Measurements from ENCODE around the gene ARMC12. TPM values are rescaled to one million over a fixed set of nuclear protein-coding genes. Genes with fewer than 3 reads are reported as not detected.
A peak's percentile ranks its signal among the peaks of the same experiment; 100 is the strongest.

The ARMC12 gene
- total RNA-seq, 1 donor from 2014 or later: 0.35 TPM

DNA sequence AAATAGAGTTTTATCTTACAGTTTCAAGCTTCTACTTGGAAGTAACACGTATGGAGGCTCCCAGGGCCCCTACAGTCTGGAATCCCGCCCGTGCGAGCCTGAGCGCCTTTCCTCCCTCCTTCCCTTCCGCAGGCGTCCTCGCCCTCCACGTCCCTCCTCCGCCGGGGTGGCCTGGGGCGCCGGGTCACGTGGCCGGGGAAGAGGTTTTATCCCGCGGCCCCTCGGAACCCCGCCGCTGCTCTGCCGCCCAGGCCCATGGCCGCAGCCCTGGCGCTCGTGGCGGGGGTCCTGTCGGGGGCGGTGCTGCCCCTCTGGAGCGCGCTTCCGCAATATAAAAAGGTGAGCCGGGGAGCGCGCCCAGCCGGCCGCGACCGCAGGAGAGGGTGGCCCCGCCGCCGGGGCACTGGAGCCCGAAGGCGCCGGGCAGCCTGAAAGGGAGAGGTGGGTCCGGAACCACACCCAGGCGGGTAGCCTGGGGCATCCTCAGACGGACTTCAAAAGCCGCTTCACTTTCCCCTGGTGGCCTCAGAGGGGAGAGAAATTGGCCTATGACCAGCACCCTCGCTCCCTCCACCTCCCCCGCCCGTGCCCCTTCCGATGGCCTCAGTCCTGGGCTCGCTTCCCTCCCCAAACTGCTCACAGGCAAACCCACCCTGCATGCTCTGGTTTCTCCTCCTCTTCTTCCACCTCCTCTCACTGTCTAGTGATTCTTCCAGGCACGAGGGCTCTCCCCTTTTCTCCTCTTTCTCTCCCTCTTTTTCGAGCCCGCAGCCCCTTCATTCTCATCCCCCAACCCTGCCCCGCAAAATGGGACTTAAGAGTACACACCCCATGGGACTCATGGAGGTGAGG lies 39.8 kb downstream of the ARMC12 start, which contains the start of gene CLPSL2:
TSS of gene CLPSL2 (plus strand) at position 235 of the 852 bp plus-strand sequence. CDS start at position 256, 21 bp downstream.
- DNase-seq (ENCODE audit: low read depth): no peak

DNA sequence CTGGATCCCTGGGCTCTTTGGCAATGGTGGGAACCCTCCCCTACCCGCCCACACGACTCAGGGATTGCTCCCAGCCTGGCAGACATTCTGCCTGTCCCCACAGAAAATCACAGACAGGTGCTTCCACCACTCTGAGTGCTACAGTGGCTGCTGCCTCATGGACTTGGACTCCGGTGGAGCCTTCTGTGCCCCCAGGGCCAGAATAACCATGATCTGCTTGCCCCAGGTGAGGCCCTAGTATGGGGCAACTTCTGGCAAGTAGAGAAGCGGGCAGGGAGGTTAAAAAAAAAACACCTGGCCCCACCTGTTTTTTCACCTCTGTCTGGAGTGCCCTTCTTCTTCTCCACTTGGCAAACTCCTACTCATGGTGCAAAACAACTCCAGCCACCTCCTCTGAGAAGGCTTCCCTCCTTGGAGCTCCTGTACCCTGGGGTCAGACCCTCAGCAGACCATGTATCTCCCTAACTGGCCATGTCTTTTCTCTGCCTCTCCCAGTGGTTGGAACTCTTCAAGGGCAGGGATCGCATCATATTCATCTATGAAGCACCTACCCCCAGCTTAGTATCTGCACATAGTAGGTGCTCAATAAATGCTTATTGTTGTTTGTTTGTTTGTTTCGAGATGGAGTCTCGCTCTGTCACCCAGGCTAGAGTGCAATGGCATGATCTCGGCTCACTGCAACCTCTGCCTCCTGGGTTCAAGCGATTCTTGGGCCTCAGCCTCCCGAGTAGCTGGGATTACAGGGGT lies 40.7 kb downstream of the ARMC12 start:
- DNase-seq (ENCODE audit: low read depth): no peak

DNA sequence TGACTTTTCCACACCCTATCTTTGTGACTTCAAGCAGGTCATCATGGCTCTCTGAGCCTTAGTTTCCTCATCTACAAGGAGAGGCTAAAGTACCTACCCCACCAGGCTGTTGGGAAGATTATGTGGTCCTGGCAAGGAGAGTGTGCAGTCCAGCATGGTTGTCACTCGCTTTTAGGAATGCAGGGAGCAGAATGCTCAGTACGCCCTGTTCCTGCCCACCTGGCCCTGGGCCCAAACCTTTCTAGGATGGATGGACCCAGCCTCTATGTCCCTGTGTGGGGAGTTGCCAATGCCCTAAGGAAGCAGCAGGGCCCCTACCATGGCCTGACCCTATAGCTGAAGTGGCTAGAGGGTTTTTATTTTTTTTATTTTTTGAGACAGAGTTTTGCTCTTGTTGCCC lies 41.6 kb downstream of the ARMC12 start:
- DNase-seq (ENCODE audit: low read depth): no peak

DNA sequence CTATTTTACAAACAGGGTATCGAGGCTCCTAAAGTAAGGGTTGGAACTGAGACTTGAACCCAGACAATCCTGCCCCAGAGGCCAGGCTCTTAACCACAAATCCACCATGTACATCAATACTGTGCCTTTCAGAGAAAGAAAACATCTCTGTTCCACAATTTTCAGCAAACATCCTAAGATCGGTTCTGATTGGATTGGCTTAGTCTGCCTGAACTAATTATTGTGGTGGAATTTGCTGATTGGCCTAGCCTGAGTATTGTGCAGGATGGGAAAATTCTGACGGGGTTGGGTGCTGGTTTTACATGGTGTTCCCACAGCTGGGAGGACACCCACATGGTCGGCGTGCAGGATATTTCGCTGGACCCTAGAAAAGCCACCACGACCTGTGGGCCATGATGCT lies 43.9 kb downstream of the ARMC12 start, which contains the start of gene CLPSL1:
TSS of gene CLPSL1 (plus strand) at position 301 of the 400 bp plus-strand sequence. CDS start at position 393, 92 bp downstream.
- no peak for DNase-seq (ENCODE audit: low read depth)

DNA sequence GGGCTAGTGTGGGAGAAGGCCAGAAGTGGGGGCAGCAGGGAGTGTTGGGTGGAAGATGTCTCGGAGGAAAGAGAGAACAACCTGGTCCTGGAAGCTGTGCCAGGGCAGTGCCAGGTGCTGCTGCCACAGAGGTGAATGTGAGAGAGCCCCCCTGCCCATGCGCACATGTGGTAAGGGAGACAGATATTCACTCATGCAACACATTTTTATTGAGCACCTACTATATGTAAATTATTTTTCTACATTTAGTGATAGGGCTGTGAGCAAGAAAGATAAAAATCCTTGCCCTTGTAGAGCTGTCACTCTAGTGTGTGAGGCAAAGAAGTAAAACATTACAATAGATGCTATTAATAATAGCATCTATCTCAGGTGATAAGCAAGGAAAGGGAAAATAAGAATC lies 44.5 kb downstream of the ARMC12 start:
- DNase-seq (ENCODE audit: low read depth): no peak

DNA sequence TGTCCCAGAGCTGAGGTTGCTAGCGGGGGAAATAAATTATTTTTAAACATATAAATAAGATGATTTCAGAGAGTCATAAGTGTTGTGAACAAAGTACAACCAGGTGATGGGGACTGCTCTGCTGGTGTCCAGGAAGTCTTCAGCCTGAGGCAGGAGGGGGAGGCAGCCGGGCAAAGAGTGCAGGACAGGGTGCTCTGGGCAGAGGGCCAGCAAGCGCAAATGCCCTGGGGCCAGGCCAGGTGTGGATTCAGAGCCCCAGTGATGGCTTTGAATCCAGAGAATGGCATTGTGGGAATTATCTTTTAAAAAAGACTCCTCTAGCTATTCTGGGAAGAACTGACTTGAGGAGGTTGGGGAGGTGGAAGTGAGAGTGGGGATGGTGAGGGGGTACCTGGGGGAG lies 45.6 kb downstream of the ARMC12 start:
- DNase-seq (ENCODE audit: low read depth): peak; percentile 20

DNA sequence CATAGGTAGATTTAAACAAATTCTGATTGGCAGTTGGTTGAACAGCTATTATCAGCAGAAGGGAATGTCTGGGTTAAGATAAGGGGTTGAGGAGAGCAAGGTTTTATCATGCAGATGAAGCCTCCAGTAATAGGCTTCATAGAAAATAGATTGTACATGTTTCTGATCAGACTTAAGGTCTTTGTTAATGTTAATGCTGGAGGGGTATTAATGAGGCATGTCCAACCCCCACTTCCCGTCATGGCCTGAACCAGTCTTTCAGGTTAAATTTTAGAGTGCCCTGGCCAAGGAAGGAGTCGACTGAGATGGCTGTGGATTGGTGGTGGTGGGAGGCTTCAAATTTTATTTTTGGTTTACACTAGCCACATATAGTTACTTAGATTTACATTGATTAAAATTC lies 47.4 kb downstream of the ARMC12 start:
- no peak for DNase-seq (ENCODE audit: low read depth)

DNA sequence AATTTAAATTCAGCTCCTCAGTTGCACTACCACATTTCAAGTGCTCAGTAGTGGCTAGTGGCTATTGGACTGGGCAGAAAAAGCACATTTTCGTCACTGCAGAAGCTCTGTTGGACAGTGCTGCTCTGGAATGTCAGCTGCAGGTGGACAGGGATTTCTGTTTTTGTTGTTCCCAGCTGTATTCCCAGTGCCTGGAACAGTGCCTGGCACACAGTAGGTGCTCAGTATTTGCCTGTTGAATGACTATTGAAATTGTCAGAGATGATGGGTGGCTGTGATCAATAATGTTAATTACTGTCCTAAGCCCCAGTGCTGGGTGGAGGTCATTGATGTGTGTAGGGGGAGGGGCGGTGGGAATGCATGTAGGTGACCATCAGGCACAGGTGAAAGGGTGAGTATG lies 49.4 kb downstream of the ARMC12 start:
- DNase-seq (ENCODE audit: low read depth): no peak

DNA sequence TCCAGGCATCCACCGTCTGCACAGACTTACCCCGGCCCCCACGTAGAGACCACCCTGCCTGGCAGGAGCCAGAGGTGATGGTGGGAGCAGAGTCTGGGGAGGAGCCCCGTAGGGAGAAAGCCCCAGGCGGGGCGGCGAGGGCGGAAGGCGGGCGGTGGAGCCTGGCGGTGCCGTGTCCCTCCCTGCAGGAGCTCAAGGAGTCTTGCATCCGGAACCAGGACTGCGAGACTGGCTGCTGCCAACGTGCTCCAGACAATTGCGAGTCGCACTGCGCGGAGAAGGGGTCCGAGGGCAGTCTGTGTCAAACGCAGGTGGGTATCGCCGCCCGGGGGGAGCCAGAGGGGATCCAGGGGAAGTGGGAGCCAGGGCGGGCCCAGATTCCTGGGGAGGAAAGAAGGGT lies 50.0 kb downstream of the ARMC12 start:
- no peak for DNase-seq (ENCODE audit: low read depth)

DNA sequence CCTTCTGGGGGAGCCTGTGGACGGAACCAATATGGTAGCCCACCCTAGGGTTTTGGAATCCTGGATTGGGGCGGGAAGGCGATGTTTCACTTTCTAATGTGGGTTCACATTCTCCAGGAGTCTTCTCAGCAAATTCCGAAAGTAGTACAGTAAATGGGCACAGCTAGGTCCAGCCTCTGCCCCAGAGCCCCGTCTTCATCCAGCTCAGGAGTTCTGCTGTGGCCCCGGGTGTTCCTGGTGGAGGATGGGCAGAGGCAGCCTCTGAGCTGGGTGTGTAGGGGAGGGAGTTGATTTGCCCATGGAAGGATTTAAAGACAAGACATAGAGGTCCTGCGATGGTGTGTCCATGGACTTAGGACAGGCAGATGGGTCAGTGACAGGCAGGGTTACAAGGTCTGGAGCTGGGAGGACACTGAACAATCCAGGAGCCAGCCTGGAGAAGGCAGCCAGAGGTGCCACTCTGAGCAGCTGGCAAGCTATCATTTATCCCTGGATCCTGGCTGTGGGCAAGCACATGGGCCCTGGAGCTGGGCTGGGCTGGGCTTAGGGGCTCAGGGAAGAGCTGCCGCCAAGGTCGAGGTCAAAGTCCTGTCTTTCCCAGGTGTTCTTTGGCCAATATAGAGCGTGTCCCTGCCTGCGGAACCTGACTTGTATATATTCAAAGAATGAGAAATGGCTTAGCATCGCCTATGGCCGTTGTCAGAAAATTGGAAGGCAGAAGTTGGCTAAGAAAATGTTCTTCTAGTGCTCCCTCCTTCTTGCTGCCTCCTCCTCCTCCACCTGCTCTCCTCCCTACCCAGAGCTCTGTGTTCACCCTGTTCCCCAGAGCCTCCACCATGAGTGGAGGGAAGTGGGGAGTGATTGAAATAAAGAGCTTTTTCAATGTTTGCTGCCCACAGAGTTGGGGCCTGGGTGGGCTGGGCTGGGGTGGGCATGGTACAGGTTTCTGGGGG lies 50.7 kb downstream of the ARMC12 start:
- no peak for DNase-seq (ENCODE audit: low read depth)

DNA sequence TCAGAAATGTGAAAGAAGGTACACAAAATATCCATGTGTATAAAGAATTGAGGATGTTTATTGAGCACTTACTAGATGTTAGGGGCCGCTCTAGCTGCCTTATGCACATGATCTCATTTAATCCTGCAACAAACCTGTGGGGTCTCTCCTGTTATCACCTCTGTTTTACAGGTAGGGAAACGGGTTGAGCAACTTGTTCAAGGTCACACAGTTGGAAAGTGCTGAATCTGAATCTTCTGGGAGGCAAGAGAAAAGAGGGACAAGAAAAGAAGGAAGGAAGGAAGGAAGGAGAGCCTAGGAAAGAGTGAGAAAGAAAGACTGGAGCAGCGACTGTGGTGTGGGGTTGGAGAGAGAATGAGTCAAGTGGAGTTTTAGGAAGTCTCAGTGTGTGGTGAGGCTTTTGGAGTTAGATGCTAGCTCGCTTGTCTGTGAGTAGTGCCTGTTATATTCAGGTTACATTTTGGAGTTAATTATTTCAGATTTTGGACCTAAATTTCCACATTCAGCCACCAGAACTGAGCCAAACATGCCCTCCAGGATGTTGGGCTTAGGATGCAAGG lies 51.7 kb downstream of the ARMC12 start:
- DNase-seq (ENCODE audit: low read depth): no peak

DNA sequence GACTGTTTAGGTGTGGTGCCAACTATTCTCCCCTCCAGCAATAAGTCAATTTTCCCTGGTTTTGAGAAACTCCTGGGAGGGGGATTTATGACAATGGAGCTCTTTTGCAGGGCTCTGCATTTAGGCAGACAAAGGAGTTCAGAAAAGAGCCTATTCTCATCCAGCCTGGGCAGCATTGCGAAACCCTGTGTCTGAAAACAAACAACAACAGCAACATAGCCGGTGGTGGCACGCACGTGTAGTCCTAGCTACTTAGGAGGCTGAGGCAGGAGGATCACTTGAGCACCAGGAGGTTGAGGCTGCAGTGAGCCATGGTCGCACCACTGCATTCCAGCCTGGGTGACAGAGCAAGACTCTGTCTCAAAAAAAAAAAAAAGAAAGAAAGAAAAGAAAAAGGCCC lies 53.9 kb downstream of the ARMC12 start:
- DNase-seq (ENCODE audit: low read depth): no peak

DNA sequence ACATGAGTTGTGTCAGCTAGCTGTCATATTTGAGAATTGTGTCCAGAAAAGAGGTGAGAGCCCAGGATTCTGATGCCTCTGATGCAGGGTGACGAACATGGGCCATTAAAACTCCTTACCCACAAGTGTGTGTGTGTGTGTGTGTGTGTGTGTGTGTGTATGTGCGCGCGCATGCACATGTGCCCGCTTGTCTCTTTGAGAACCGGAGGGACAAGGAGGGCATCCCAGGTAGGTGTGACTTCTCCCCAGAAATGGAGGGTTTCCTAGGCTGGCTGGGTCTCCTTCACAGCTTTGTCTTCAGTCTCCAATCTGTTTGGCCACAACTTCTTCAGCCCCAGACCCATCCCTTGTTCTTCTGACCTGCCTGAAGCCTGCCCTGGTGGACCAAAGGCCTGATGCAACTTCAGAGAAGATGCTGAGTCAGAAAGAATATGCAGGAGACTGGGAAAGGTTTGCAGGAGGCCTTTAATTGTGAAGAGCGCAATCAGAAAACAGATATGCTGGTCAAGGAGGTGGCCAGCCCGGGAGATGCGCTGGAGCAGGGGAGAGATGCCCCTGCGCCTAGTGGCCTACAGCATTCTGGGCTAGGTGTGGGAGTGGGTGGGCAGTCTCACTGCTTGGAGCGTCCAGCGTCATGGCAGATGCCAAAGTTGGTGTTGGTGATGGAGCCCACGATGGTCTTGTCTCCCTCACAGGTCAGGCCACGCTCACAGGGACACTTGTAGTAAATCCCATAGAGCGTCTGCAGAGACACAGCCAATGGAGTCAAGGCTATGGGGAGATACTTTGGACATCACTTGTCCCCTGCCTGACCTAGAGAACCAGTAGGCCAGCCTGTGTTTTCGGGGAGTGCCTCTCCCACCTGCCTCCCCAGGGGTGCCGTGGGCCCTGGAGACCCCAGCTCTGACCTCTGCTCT lies 58.0 kb downstream of the ARMC12 start:
- DNase-seq (ENCODE audit: low read depth): no peak

DNA sequence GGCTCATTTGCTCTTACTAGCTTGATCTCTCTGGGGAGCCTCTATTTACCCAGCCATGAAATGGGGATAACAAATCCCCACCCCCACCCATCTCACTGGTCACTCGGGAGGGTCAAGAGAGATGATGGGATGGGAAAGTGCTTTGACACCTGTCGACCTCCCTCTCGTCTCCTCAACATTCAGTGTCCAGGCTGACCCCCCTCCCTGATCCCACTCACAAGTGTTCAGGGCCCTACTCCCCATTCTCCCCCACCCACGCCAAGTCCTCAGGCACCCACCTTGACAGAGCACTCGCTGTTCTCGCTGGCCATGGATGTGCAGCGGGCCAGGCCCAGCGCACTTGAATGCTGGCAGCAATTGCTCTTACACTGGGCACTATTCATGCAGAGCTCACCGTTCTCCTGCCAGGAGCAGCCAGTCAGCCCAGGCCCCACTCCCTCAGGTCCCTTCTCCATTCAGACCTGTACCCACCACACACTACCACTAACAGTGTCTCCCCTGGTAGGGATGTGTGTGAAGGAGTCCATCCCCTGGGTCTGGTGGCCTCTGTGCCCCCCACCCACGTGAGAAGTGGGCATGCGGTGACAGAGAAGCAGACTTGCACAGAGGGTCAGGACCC lies 58.7 kb downstream of the ARMC12 start:
- DNase-seq (ENCODE audit: low read depth): no peak

DNA sequence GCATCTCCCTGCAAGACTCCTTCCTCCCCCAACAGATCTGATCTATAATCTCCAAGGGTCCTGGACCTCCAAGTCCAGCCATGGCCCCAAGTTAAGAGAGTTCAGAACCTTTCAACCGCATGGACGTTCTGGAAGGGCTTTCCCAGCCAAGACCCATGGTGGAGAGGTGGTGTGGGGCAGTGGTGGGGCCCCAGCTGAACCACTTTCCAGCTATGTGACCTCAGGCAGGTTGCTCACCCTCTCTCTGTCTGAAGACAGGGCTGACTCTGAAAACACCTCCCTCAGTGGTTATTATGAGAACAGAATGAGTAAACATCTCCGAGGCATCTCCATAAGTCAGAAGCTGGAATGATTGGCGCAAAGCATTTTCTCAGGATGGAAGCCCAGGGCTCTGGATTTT lies 59.4 kb downstream of the ARMC12 start:
- DNase-seq (ENCODE audit: low read depth): no peak

DNA sequence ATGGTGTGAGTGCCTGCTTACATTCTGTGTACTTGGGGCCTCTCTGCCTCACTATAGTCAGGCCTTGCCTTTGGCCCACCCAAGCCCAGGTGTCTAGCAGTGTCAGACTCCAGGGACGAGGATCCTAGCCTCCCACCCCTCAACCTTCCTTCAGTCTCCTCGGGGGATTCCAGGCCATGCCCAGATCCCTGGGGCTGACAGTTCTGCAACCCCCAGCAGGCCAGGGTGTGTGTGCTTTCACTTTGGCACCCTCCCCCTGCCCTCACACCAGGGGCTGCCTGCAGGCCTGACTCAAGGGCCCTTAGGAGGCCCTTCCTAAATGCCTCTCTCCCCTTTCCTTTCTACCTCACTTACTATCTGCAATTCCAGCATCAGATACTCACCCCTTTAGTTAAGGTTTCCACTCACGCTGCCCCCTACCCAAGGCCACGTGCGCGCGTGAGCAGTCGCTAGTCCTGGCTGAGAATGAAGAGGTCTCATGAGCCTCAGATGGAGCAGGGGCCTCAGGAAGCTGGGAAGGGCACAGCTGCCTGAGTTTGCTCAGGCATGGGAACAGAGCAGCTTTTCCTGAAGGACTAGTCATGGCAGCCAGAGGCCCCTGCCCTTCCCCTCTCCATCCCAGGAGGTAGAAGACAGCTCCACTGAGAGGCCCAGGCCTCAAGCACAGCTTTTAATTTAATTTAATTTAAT lies 61.1 kb downstream of the ARMC12 start:
- DNase-seq (ENCODE audit: low read depth): no peak
